CD14-positive monocyte (primary cell): ENCODE measurements around the gene GPR65. TPM values are rescaled to one million over a fixed set of nuclear protein-coding genes. Genes with fewer than 3 reads are reported as not detected.

ENCODE experiments used
- DNase-seq, 3 donors: peaks; one replicate each; pipeline ENCODE4 v3.0.0-alpha.2; 2011 to 2022
- H2AFZ ChIP-seq: 2 replicates; pipeline ENCODE4 v1.6.0; 2012; ENCODE audit warnings: mild to moderate bottlenecking, low read depth, low read length, inconsistent platforms; ENCODE audit not compliant: insufficient read depth, poor library complexity, severe bottlenecking
- H3K27ac ChIP-seq, 2 donors: 1 replicate in 1 of 2; 2 replicates in 1 of 2; pipeline ENCODE4 v1.5.1; 2012 to 2013; ENCODE audit warnings: low read length in 2 of 2, control low read depth in 1 of 2, inconsistent platforms in 1 of 2, low read depth in 1 of 2, mild to moderate bottlenecking in 1 of 2
- H3K27me3 ChIP-seq, 2 donors: one replicate each; pipeline versions ENCODE4 v1.6.0 to v1.6.1; 2011 to 2013; ENCODE audit warnings: low read length in 2 of 2; ENCODE audit not compliant: control insufficient read depth in 2 of 2, insufficient read depth in 2 of 2
- H3K36me3 ChIP-seq, 2 donors: replicated peaks in 1 of 2; 1 replicate in 1 of 2; 2 replicates in 1 of 2; pipeline versions ENCODE4 v1.5.1 to v1.6.1; 2012 to 2013; ENCODE audit warnings: low read length in 2 of 2, control low read depth in 1 of 2, inconsistent platforms in 1 of 2, mild to moderate bottlenecking in 1 of 2; ENCODE audit not compliant: insufficient read depth in 2 of 2, control insufficient read depth in 1 of 2
- H3K4me1 ChIP-seq, 2 donors: 1 replicate in 1 of 2; 2 replicates in 1 of 2; pipeline versions ENCODE4 v1.5.1 to v1.6.1; 2012 to 2013; ENCODE audit warnings: low read length in 2 of 2, control low read depth in 1 of 2, inconsistent platforms in 1 of 2, mild to moderate bottlenecking in 1 of 2, moderate library complexity in 1 of 2; ENCODE audit not compliant: insufficient read depth in 2 of 2, control insufficient read depth in 1 of 2
- H3K4me2 ChIP-seq: replicated peaks from 2 replicates; pipeline ENCODE3; 2012; ENCODE audit warnings: low read length, moderate library complexity, mild to moderate bottlenecking; ENCODE audit not compliant: poor library complexity, severe bottlenecking; ENCODE audit errors: extremely low read depth
- H3K4me3 ChIP-seq, 3 experiments: fragments of 200-600 bp in 1 of 3; sonication (generic) in 1 of 3; replicated peaks in 1 of 3; 1 replicate in 2 of 3; 2 replicates in 1 of 3; pipeline ENCODE4 v1.5.1; 2011 to 2013; ENCODE audit warnings: low read length in 3 of 3, mild to moderate bottlenecking in 3 of 3, control low read depth in 2 of 3, low read depth in 2 of 3, inconsistent platforms in 1 of 3, moderate library complexity in 1 of 3
- H3K79me2 ChIP-seq: 2 replicates; pipeline ENCODE4 v1.6.0; 2012; ENCODE audit warnings: mild to moderate bottlenecking, control low read depth, inconsistent platforms, low read length, moderate library complexity; ENCODE audit not compliant: insufficient read depth
- H3K9ac ChIP-seq: 2 replicates; pipeline ENCODE4 v1.6.0; 2017; ENCODE audit warnings: low read length, mild to moderate bottlenecking; ENCODE audit not compliant: insufficient read depth, poor library complexity, severe bottlenecking
- H3K9me3 ChIP-seq, 2 donors: replicated peaks in 1 of 2; 1 replicate in 1 of 2; 2 replicates in 1 of 2; pipeline versions ENCODE4 v1.5.1 to v1.6.1; 2012 to 2013; ENCODE audit warnings: low read length in 2 of 2, control low read depth in 1 of 2; ENCODE audit not compliant: control insufficient read depth in 1 of 2, insufficient read depth in 1 of 2
- H4K20me1 ChIP-seq: 2 replicates; pipeline ENCODE4 v1.6.0; 2012; ENCODE audit warnings: mild to moderate bottlenecking, low read length, control low read depth, moderate library complexity; ENCODE audit not compliant: insufficient read depth
- H3K27ac Mint-ChIP-seq, 7 donors: one replicate each; pipeline ENCODE4 v1.8.0; 2020; ENCODE audit warnings: mild to moderate bottlenecking in 7 of 7, mixed read lengths in 7 of 7, moderate library complexity in 6 of 7, inconsistent platforms in 2 of 7
- H3K27me3 Mint-ChIP-seq, 3 donors: one replicate each; pipeline ENCODE4 v1.8.0; 2021 to 2022; ENCODE audit warnings: low read depth in 3 of 3, mild to moderate bottlenecking in 3 of 3, mixed read lengths in 3 of 3, moderate library complexity in 3 of 3, inconsistent platforms in 1 of 3
- H3K36me3 Mint-ChIP-seq, 2 donors: one replicate each; pipeline ENCODE4 v1.8.0; 2020; ENCODE audit warnings: mixed read lengths in 2 of 2, inconsistent platforms in 1 of 2, mild to moderate bottlenecking in 1 of 2
- H3K4me1 Mint-ChIP-seq: one replicate; pipeline ENCODE4 v1.8.0; 2020; ENCODE audit warnings: mild to moderate bottlenecking, mixed read lengths
- H3K4me3 Mint-ChIP-seq, 2 donors: one replicate each; pipeline ENCODE4 v1.8.0; 2020; ENCODE audit warnings: mild to moderate bottlenecking in 2 of 2, mixed read lengths in 2 of 2, moderate library complexity in 1 of 2
- H3K9me3 Mint-ChIP-seq, 7 donors: one replicate each; pipeline ENCODE4 v1.8.0; 2020 to 2022; ENCODE audit warnings: mixed read lengths in 7 of 7, mild to moderate bottlenecking in 6 of 7, moderate library complexity in 6 of 7, inconsistent platforms in 2 of 7
- CTCF ChIP-seq: fragments of 200-600 bp; IDR thresholded peaks from one replicate; pipeline ENCODE4 v1.8.0; 2022; ENCODE audit warnings: antibody characterized with exemption, mild to moderate bottlenecking
- WGBS: methylation state at CpG from one replicate; pipeline ENCODE4 v1.1.5; 2013; ENCODE audit warnings: missing lambda C conversion rate; ENCODE audit not compliant: insufficient coverage; 5-methylcytosine and 5-hydroxymethylcytosine counted together
- intact Hi-C, 2 donors: fragments of 100-400 bp; cut with micrococcal nuclease; formaldehyde crosslinking; loops; one replicate each; pipeline versions ENCODE4 v1.15.0 to v1.15.1; 2023
- polyA plus RNA-seq, 3 donors: library from polyadenylated mRNA; depleted of rRNA in 1 of 3; unstranded in 2 of 3; stranded (reverse) in 1 of 3; fragments of 300-500 nt in 2 of 3; fragments of >200 nt in 1 of 3; fragmentation: Illumina TruSeq in 2 of 3; gene quantifications; 1 replicate in 2 of 3; 2 replicates in 1 of 3; pipeline ENCODE4 v1.2.3, GENCODE V29; 2012 to 2021

GPR65 gene
- polyA plus RNA-seq, 3 donors = 15.5 to 33.3 (median 20.6) TPM

- H3K4me3 Mint-ChIP-seq = no peak overlapping the region
These were observed 25.2 kb upstream of the GPR65 start for GRCh38 chr14:87979689-87980088.

GRCh38 chr14:87989221-87989955, 15.5 kb upstream of the GPR65 start:
- Histone ChIP-seq H3K27ac (peak overlapping the region in 1 of 2 donors; percentile 66), H4K20me1 (no peaks in the 10 kb centered on the region), H3K27me3 (no peaks in the 10 kb centered on the region), H3K4me1 (peaks cover 35% of the 10 kb centered on the region in 2 donors), H3K36me3 (peaks cover 22 to 33% of the 10 kb centered on the region in 2 donors), H3K9ac (no peak overlapping the region), H3K4me3 (no peak overlapping the region), H3K79me2 (peaks cover 62% of the 10 kb centered on the region), H2AFZ (no peak overlapping the region), H3K4me2 (no peak overlapping the region), H3K9me3 (no peaks in the 10 kb centered on the region)
- Mint-ChIP-seq H3K4me1 (peaks cover 44% of the 10 kb centered on the region), H3K27ac (no peak overlapping the region), H3K4me3 (no peak overlapping the region), H3K27me3 (no peaks in the 10 kb centered on the region), H3K9me3 (peaks cover 0 to 3% (median 0%) of the 10 kb centered on the region in 7 donors), H3K36me3 (peaks cover 22 to 24% of the 10 kb centered on the region in 2 donors)
- intact Hi-C loops = no loop called here
- TF ChIP-seq CTCF = no peak
- no peak for DNase-seq
- 87% methylated on average over 5 of the region's 5 CpGs for WGBS

More at GRCh38 chr14:87979689-87980088, 25.2 kb upstream of the GPR65 start:
- H3K27me3 ChIP-seq = no peaks in the 10 kb centered on the region
- DNase-seq = no peak
- TF ChIP-seq CTCF = no peak
- H2AFZ ChIP-seq = no peak overlapping the region
- peaks cover 51 to 76% of the 10 kb centered on the region in 2 donors for H3K36me3 Mint-ChIP-seq
- no peaks in the 10 kb centered on the region for H4K20me1 ChIP-seq
- no peaks in the 10 kb centered on the region for H3K4me1 ChIP-seq
- no peaks in the 10 kb centered on the region for H3K4me1 Mint-ChIP-seq
- intact Hi-C loops = no loop called here
- H3K79me2 ChIP-seq = no peaks in the 10 kb centered on the region
- H3K9me3 ChIP-seq = no peaks in the 10 kb centered on the region
- no peak overlapping the region for H3K9ac ChIP-seq
- no peak overlapping the region for H3K4me2 ChIP-seq
- no peaks in the 10 kb centered on the region for H3K27me3 Mint-ChIP-seq
- WGBS = no CpG with 5 or more reads among the region's 1 CpG
- H3K27ac ChIP-seq = no peak overlapping the region
- H3K36me3 ChIP-seq = peaks cover 36 to 79% of the 10 kb centered on the region in 2 donors
- peaks cover 0 to 2% (median 0%) of the 10 kb centered on the region in 7 donors for H3K9me3 Mint-ChIP-seq
- no peak overlapping the region for H3K4me3 ChIP-seq
- no peak overlapping the region for H3K27ac Mint-ChIP-seq
